ENCODE results near the gene TAF8.
A peak's percentile ranks its signal among the peaks of the same experiment; 100 is the strongest.

TAF8 gene

GRCh38 chr6:42066156-42066675 is 15.9 kb downstream of the TAF8 start:
- no peak for DNase-seq

GRCh38 chr6:42068173-42068572 is 17.8 kb downstream of the TAF8 start:
- no peak for DNase-seq

- DNase-seq: no peak
Observed at GRCh38 chr6:42068872-42069522, 18.7 kb downstream of the TAF8 start.

GRCh38 chr6:42071881-42072583 is 21.7 kb downstream of the TAF8 start:
- no peak for DNase-seq

GRCh38 chr6:42073287-42073686 is 23.0 kb downstream of the TAF8 start:
- no peak for DNase-seq

GRCh38 chr6:42075159-42075838 is 25.0 kb downstream of the TAF8 start:
- DNase-seq: peak; percentile 70

- no peak for DNase-seq
Observed at GRCh38 chr6:42078386-42078785, 28.1 kb downstream of the TAF8 start.

GRCh38 chr6:42079941-42080464 is 29.7 kb downstream of the TAF8 start:
- DNase-seq: no peak

GRCh38 chr6:42083530-42083929 is 33.2 kb downstream of the TAF8 start:
- no peak for DNase-seq

GRCh38 chr6:42084889-42085288 is 34.6 kb downstream of the TAF8 start:
- no peak for DNase-seq

- no peak for DNase-seq
Observed at GRCh38 chr6:42086046-42087035, 36.0 kb downstream of the TAF8 start.

GRCh38 chr6:42088101-42088591 is 37.8 kb downstream of the TAF8 start:
- no peak for DNase-seq

GRCh38 chr6:42090819-42091717 is 40.7 kb downstream of the TAF8 start:
- no peak for DNase-seq

GRCh38 chr6:42091718-42092023 is 41.3 kb downstream of the TAF8 start:
- DNase-seq: no peak

- DNase-seq: no peak
Observed at GRCh38 chr6:42093582-42094329, 43.4 kb downstream of the TAF8 start.

- no peak for DNase-seq
Observed at GRCh38 chr6:42095094-42095493, 44.8 kb downstream of the TAF8 start.

GRCh38 chr6:42095776-42096541 is 45.6 kb downstream of the TAF8 start:
- DNase-seq: no peak

- DNase-seq: no peak
Observed at GRCh38 chr6:42099340-42100028, 49.2 kb downstream of the TAF8 start.

Measured in retina (tissue), 1 donor.